Stimulated activated effector memory CD8-positive, alpha-beta T cell treated with anti-CD3 and anti-CD28 coated beads, Interleukin-12 subunit alpha, Interleukin-12 subunit beta, amount 100 ng/mL, for 72 hours (primary cell): ENCODE data around the gene ABCG8.
"Not testable (repeated sequence)": the region's sequence is repeated elsewhere in the genome, so short reads cannot be mapped to it uniquely, and the experiment has no call there.

ENCODE experiments used
- ATAC-seq: fragments of 150-1000 bp; cut with Tn5 transposase; 2 replicates; pipeline ENCODE4 v1.10.0; 2021
- DNase-seq, 2 donors: peaks; one replicate each; pipeline ENCODE4 v3.0.0; 2021 to 2022; ENCODE audit warnings: low spot score in 2 of 2
- H3K27ac Mint-ChIP-seq: one replicate; pipeline ENCODE4 v1.8.0; 2022; ENCODE audit warnings: mild to moderate bottlenecking, mixed read lengths
- H3K36me3 Mint-ChIP-seq: one replicate; pipeline ENCODE4 v1.8.0; 2022; ENCODE audit warnings: mild to moderate bottlenecking, mixed read lengths
- H3K4me1 Mint-ChIP-seq: one replicate; pipeline ENCODE4 v1.8.0; 2022; ENCODE audit warnings: mixed read lengths
- H3K4me3 Mint-ChIP-seq: one replicate; pipeline ENCODE4 v1.8.0; 2022; ENCODE audit warnings: mild to moderate bottlenecking, mixed read lengths
- H3K9me3 Mint-ChIP-seq: one replicate; pipeline ENCODE4 v1.8.0; 2022; ENCODE audit warnings: mixed read lengths

Gene ABCG8

DNA sequence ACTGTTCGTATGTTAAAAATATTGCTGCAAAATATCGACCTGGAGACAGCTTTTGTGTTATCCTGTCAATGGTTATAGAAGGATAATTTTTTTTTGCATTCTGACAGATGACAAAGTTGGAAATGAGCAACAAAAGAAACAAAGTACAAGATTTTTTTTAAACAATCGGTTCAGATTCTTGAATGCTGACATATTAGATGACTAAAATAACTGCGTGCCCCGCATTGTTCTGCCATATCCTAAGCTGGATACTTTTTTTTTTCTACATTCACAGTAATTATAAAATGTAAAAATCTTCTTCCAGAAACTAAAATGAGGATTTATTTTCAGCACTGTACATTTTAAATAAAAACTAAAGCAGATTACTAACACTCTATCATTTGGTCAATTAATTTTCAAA lies 67.1 kb downstream of the ABCG8 start:
- H3K9me3 Mint-ChIP-seq: no peaks in the 10 kb centered on the region
- no peak for DNase-seq
- H3K36me3 Mint-ChIP-seq: peaks cover 100% of the 10 kb centered on the region
- H3K27ac Mint-ChIP-seq: no peak overlapping the region
- H3K4me3 Mint-ChIP-seq: no peak overlapping the region
- H3K4me1 Mint-ChIP-seq: no peaks in the 10 kb centered on the region
- ATAC-seq: no peak

DNA sequence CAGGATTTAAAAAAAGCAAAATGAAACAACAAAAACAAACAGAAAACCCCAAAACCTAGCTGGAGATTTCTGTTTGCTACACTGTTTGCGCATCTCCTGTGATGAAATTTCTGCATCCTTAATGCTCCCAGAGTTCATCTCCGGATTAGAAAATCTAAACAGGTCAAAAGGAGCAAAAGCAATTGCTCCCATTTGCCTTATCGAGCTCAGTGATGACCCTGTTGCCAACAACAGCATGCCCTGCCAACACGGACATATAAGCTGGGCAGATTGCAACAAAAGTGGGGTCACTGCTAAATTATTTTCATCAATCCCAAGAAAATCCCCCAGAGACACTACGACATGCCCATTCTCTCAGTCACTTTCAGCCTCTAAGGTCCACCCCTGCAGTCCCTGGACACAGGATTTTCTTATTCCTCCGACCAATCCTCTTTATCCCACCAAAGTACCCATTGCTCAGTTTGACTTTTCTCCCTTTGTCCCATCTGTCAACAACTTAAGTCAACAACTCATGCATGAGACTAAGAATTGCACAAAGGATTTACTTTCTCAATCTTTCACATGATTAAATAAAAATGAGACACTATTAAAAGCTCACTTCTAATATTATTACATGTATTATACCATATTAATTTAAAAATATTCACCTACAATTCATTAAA lies 67.8 kb downstream of the ABCG8 start:
- H3K4me3 Mint-ChIP-seq: no peak overlapping the region
- H3K36me3 Mint-ChIP-seq: peaks cover 100% of the 10 kb centered on the region
- no peaks in the 10 kb centered on the region for H3K9me3 Mint-ChIP-seq
- ATAC-seq: no peak
- no peak for DNase-seq
- no peaks in the 10 kb centered on the region for H3K4me1 Mint-ChIP-seq
- H3K27ac Mint-ChIP-seq: no peak overlapping the region

DNA sequence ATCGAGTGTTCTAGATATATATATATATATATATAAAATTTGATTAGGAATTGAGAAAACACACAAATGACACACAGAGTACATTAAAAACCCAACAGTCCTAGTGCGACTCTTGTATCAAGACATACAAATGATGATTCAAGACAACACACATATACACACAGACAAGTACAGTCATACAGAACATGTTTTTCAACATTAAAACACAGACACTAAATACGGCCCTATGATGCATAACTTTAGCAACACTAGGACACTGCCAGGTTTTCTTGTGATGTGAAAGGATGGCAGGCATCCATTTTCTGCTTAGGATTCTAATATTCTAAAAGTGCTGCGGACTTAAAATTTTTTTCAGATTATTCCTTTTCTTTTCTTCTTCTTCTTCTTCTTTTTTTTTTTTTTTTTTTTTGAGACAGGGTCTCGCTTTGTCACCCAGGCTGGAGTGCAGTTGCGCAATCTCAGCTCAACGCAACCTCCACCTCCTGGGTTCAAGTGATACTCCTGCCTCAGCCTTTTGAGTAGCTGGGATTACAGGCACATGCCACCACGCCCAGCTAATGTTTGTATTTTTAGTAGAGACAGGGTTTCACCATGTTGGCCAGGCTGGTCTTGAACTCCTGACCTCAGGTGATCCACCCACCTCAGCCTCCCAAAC lies 72.5 kb downstream of the ABCG8 start:
- not testable (repeated sequence) for DNase-seq, H3K4me3 Mint-ChIP-seq, H3K4me1 Mint-ChIP-seq, H3K9me3 Mint-ChIP-seq, H3K27ac Mint-ChIP-seq, ATAC-seq
- H3K36me3 Mint-ChIP-seq: peaks cover 100% of the 10 kb centered on the region

DNA sequence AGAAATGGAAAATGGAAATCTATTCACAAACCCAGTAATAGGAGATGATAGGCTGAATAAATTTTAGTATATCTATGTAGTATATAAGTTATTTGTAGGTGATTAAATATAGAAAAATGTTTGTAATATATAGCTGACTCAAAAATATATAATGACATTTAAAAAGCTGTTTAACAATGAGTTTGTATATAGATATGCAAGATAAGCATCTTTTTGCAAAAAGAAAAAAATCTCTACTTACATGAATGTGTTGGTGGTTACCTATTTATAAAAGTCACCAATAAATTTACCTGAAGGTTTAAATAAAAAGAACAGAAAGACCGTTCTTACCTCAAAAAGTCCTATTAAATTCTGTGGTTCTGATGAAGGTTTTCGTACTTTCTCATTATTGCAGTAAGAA lies 85.7 kb downstream of the ABCG8 start:
- H3K27ac Mint-ChIP-seq: no peak overlapping the region
- H3K4me1 Mint-ChIP-seq: peaks cover 7% of the 10 kb centered on the region
- ATAC-seq (no peak), DNase-seq (no peak)
- no peak overlapping the region for H3K4me3 Mint-ChIP-seq
- H3K36me3 Mint-ChIP-seq: peaks cover 79% of the 10 kb centered on the region
- no peaks in the 10 kb centered on the region for H3K9me3 Mint-ChIP-seq

DNA sequence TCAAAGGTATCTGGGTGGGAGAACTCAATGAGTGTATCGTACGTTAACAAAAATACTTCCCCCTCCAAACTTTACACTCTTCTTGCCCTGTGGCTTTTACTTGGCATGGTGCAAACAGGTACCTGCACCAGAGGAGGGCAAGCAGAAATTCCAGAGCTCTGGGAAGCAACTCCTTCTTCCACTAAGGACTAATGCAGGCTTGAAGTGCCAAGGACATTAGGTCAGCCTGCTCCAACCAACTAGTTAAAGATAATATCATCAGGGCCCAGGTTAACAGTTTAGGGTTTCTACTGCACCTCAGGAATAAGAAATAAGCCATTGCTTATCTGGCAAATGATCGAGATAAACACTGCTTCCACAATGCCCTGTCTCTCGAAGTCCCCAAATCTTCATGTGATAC lies 86.7 kb downstream of the ABCG8 start:
- Mint-ChIP-seq H3K4me3 (no peak overlapping the region), H3K9me3 (no peaks in the 10 kb centered on the region), H3K27ac (no peak overlapping the region), H3K4me1 (peaks cover 7% of the 10 kb centered on the region), H3K36me3 (peaks cover 79% of the 10 kb centered on the region)
- DNase-seq (no peak), ATAC-seq (no peak)

DNA sequence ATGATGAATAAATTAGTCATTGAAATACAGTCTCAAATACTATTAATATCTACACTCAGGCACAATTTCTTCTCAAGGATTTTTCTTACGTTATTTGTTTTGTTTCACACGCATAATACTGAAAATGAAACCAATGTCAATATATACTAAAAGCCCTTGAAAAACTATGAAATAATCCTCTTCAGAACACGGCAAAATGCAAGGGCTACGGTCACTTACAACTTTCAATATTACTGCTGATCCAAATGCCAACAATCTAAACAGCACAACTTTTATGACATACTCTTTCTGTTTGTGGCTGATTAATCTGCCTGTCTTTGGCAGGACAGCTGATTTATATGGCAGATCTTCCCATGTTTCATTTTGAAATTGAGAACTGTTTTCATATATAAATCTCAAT lies 88.7 kb downstream of the ABCG8 start:
- Mint-ChIP-seq H3K9me3 (no peaks in the 10 kb centered on the region), H3K4me1 (peaks cover 7% of the 10 kb centered on the region), H3K4me3 (peak overlapping the region; percentile 20), H3K36me3 (peaks cover 79% of the 10 kb centered on the region), H3K27ac (peak overlapping the region; percentile 45)
- ATAC-seq: peak; percentile 88
- no peak for DNase-seq

DNA sequence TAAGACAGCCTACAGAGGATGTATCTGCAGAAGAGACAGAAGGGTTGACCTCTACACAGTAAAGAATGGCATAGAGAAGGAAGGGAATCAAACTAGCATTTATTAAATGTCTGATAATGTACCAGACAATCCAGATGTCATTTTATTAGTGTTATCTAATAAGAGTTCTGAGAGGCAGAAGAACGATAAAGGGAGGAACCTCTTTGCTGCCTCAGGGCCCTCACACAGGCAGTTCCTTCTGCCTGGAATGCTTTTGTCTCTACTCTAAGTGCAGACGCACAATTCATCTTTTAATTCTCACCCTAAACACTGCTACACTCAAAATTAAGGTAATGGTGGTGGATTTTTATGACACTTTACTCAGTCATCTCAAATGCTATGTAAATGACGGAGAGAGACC lies 92.5 kb downstream of the ABCG8 start:
- Mint-ChIP-seq H3K4me3 (no peak overlapping the region), H3K9me3 (no peaks in the 10 kb centered on the region), H3K4me1 (peaks cover 11% of the 10 kb centered on the region), H3K27ac (no peak overlapping the region), H3K36me3 (peaks cover 77% of the 10 kb centered on the region)
- DNase-seq (no peak), ATAC-seq (no peak)
